ENCODE results near the gene DOCK4. TPM values are rescaled to one million over a fixed set of nuclear protein-coding genes. Genes with fewer than 3 reads are reported as not detected.

Gene DOCK4
- total and polyA plus RNA-seq, 4 donors: 40.3 to 95.0 (median 56.4) TPM

DNA sequence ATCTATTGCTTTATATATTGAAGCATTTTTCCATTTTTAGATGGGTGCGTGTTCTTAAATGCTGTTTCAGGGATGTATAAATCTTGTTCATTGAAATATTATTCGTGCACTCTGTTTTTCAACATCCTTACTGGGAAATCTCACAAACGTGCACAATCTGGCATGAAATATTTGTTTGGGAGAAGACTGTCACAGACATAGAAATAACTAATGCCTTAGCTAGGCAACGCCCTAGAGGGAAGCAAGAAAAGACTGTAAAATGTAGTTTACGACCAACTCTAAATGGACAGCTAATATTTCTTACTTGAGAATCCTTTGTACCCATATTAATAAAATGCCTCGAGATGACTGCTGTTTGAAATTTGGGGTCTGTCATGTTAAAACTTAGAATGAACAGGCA is 8.9 kb downstream of the DOCK4 start:
- no peaks in the 10 kb centered on the region for H3K27me3 ChIP-seq (ENCODE audit: control insufficient read depth, insufficient read depth, low read length)
- H3K27ac ChIP-seq (ENCODE audit: low read depth, low read length): no peak overlapping the region
- H3K36me3 ChIP-seq (ENCODE audit: control insufficient read depth, insufficient read depth, low read length): no peaks in the 10 kb centered on the region
- no peak for DNase-seq (ENCODE audit: low read depth in 4 of 6, low spot score in 6 of 6)
- WGBS (ENCODE audit: insufficient coverage): no CpG with 5 or more reads among the region's 6 CpGs
- no peaks in the 10 kb centered on the region for H3K4me1 ChIP-seq (ENCODE audit: control insufficient read depth, insufficient read depth, low read length)
- H3K9me3 ChIP-seq (ENCODE audit: control insufficient read depth, insufficient read depth, low read length): no peaks in the 10 kb centered on the region
- no peak overlapping the region for H3K4me3 ChIP-seq (ENCODE audit: low read depth, low read length)

DNA sequence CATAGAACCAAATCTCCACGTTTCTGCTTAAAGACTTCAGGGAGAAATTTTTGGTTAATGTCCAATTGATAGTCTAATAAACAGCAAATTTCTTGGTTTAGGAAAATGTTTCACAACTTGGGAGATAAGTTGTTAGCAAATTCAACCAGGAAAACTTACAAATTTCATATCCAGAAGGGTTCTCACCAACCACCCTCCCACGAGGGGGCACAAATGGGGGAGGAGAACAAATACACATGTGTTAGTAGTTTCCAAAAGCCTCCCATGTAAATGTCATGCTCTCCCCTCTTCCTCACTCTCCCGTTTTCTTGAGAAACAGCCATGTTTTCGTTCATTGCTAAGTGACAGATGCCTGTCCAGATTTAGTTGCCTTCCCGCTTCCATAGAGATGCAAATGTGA is 10.5 kb downstream of the DOCK4 start:
- H3K4me3 ChIP-seq (ENCODE audit: low read depth, low read length): no peak overlapping the region
- H3K27me3 ChIP-seq (ENCODE audit: control insufficient read depth, insufficient read depth, low read length): no peaks in the 10 kb centered on the region
- 77% methylated on average over 3 of the region's 5 CpGs for WGBS (ENCODE audit: insufficient coverage)
- H3K9me3 ChIP-seq (ENCODE audit: control insufficient read depth, insufficient read depth, low read length): no peaks in the 10 kb centered on the region
- no peaks in the 10 kb centered on the region for H3K4me1 ChIP-seq (ENCODE audit: control insufficient read depth, insufficient read depth, low read length)
- no peak overlapping the region for H3K27ac ChIP-seq (ENCODE audit: low read depth, low read length)
- DNase-seq (ENCODE audit: low read depth in 4 of 6, low spot score in 6 of 6): no peak
- no peaks in the 10 kb centered on the region for H3K36me3 ChIP-seq (ENCODE audit: control insufficient read depth, insufficient read depth, low read length)

DNA sequence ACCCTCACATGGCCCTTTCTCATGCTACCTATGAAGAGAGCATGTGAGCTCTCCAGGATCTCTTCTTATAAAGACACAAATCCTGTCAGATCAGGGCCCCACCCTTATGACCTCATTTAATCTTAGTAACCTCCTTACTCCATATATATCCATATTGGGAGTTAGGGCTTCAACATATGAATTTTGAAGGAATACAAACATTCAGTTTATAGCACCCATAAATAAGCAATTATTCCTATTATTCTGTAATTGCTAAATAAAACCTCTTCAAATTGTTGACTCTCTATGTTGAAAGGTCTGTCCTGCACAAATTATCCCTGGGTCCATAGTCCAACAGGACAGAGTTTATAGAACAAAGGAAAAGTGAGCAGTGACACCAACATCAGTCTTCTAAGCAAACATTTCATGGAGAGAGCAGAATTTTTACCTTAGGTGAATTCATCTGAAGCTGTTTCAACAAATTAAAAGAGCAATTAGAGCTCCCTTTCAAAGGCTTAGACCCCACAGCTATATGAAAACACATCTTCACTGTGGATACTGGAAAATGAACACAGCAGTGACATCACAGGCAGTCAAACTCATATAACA is 12.2 kb downstream of the DOCK4 start:
- Histone ChIP-seq H3K27me3 (ENCODE audit: control insufficient read depth, insufficient read depth, low read length) (no peaks in the 10 kb centered on the region), H3K36me3 (ENCODE audit: control insufficient read depth, insufficient read depth, low read length) (no peaks in the 10 kb centered on the region), H3K4me1 (ENCODE audit: control insufficient read depth, insufficient read depth, low read length) (no peaks in the 10 kb centered on the region), H3K27ac (ENCODE audit: low read depth, low read length) (no peak overlapping the region), H3K4me3 (ENCODE audit: low read depth, low read length) (no peak overlapping the region), H3K9me3 (ENCODE audit: control insufficient read depth, insufficient read depth, low read length) (no peaks in the 10 kb centered on the region)
- DNase-seq (ENCODE audit: low read depth in 4 of 6, low spot score in 6 of 6): no peak

DNA sequence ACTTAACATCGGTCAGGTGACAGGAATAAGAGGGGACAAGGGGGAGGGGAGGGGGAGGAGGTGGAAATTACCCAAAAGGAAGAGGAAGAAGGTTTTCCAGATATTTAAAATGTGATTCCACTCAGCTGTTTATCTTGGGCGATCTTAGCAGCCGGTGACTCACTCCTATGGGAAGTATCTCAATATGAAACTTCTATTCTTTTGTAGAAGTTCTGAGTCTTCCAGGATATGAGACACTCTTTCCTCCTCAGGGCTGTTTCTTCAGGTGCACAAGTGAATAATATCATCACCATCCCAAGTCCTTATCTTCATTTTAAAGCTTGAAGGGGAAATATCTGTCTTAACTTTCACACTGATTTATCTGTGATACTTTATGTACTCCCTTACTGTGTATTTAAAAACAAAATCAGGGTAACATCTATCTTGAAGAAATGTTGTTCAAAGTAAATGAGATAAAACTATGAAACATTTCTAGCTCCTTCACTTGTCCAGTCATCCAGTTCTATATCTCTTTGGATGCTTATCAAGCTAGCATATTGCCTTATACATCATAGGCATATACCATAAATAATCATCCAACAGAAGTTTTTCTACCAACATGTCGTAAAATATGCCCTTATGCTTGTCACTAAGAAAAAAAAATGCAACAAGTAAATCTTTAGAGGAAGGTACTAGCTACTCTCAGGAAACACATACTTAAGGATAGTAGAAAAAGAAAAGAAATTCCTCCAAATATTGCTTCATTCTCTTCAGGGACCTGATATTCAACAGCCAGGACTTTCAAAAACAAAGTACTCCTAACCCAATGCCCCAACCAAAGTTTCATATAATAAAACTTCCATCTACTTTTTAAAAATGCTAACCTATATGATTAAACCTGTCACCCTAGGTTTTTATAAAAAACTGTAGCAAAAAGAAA is 13.7 kb downstream of the DOCK4 start:
- Histone ChIP-seq H3K4me3 (ENCODE audit: low read depth, low read length) (no peak overlapping the region), H3K27me3 (ENCODE audit: control insufficient read depth, insufficient read depth, low read length) (no peaks in the 10 kb centered on the region), H3K9me3 (ENCODE audit: control insufficient read depth, insufficient read depth, low read length) (no peaks in the 10 kb centered on the region), H3K36me3 (ENCODE audit: control insufficient read depth, insufficient read depth, low read length) (no peaks in the 10 kb centered on the region), H3K27ac (ENCODE audit: low read depth, low read length) (no peak overlapping the region), H3K4me1 (ENCODE audit: control insufficient read depth, insufficient read depth, low read length) (no peaks in the 10 kb centered on the region)
- 100% methylated on average over 1 of the region's 4 CpGs for WGBS (ENCODE audit: insufficient coverage)
- no peak for DNase-seq (ENCODE audit: low read depth in 4 of 6, low spot score in 6 of 6)

DNA sequence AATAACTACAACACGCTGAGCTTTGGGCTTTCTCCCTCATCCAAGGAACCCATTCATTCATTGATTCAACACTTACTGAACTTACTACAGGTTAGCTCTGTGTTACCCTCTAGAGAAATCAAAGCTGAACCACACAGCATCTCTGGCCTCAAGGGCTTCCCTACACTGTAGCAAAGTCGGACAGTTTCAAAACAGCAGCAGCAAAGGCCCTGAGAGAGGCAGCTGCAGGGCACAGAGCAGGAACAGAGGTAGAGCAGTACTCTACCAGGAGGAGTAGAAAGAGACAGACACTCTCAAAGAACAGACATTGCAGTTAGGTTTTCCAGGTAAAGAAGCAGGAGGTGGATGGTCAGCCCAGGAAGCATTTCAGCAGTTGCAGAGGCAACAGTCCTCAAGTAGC is 16.1 kb downstream of the DOCK4 start:
- Histone ChIP-seq H3K27me3 (ENCODE audit: control insufficient read depth, insufficient read depth, low read length) (no peaks in the 10 kb centered on the region), H3K36me3 (ENCODE audit: control insufficient read depth, insufficient read depth, low read length) (no peaks in the 10 kb centered on the region), H3K27ac (ENCODE audit: low read depth, low read length) (no peak overlapping the region), H3K4me1 (ENCODE audit: control insufficient read depth, insufficient read depth, low read length) (peaks cover 5% of the 10 kb centered on the region), H3K4me3 (ENCODE audit: low read depth, low read length) (no peak overlapping the region), H3K9me3 (ENCODE audit: control insufficient read depth, insufficient read depth, low read length) (no peaks in the 10 kb centered on the region)
- no peak for DNase-seq (ENCODE audit: low read depth in 4 of 6, low spot score in 6 of 6)
- 83% methylated on average over 1 of the region's 2 CpGs for WGBS (ENCODE audit: insufficient coverage)

DNA sequence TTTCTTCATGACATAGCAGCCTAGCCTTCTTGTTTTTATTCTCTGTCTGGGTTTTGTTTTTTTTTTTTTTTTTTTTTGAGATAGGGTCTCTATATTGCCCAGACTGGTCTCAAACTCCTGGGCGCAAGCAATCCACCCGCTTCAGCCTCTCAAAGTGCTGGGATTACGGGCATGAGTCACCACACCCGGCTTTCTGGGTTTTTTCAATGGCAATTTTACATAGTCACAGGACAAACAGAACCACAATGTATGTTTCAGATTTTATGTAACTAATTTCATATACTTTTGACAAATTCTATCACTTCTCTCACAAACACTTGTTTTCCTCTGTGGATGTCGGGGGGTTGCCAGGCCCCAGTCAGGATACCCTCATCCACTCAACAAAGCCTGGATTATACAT is 16.5 kb downstream of the DOCK4 start:
- WGBS (ENCODE audit: insufficient coverage): no CpG with 5 or more reads among the region's 5 CpGs

DNA sequence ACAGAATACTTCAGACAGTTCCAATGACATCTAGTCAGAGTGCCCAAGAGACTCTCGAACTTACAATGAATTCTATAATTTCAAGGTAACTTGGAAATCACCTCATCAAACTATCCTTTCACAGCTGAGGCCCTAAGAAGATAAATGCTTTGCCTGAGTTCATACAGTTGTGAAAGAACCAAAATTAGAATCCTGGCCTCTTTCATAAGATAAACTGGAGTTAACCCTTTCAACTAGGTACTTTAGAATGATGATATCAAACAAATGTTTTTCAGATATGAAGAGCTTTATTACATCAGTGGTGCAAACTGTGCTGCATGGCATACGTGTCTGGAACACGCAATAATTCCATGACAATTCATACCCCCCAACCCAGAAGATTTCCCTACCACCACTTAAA is 17.9 kb downstream of the DOCK4 start:
- H3K4me1 ChIP-seq (ENCODE audit: control insufficient read depth, insufficient read depth, low read length): peaks cover 9% of the 10 kb centered on the region
- no peak for DNase-seq (ENCODE audit: low read depth in 4 of 6, low spot score in 6 of 6)
- H3K4me3 ChIP-seq (ENCODE audit: low read depth, low read length): no peak overlapping the region
- H3K36me3 ChIP-seq (ENCODE audit: control insufficient read depth, insufficient read depth, low read length): no peaks in the 10 kb centered on the region
- no peaks in the 10 kb centered on the region for H3K27me3 ChIP-seq (ENCODE audit: control insufficient read depth, insufficient read depth, low read length)
- no peak overlapping the region for H3K27ac ChIP-seq (ENCODE audit: low read depth, low read length)
- no CpG with 5 or more reads among the region's 3 CpGs for WGBS (ENCODE audit: insufficient coverage)
- H3K9me3 ChIP-seq (ENCODE audit: control insufficient read depth, insufficient read depth, low read length): no peaks in the 10 kb centered on the region

More for the DNA sequence above, 16.5 kb downstream of the DOCK4 start:
- no peak for DNase-seq (ENCODE audit: low read depth in 4 of 6, low spot score in 6 of 6)
- H3K9me3 ChIP-seq (ENCODE audit: control insufficient read depth, insufficient read depth, low read length): no peaks in the 10 kb centered on the region
- peaks cover 9% of the 10 kb centered on the region for H3K4me1 ChIP-seq (ENCODE audit: control insufficient read depth, insufficient read depth, low read length)
- no peaks in the 10 kb centered on the region for H3K36me3 ChIP-seq (ENCODE audit: control insufficient read depth, insufficient read depth, low read length)
- no peaks in the 10 kb centered on the region for H3K27me3 ChIP-seq (ENCODE audit: control insufficient read depth, insufficient read depth, low read length)
- no peak overlapping the region for H3K27ac ChIP-seq (ENCODE audit: low read depth, low read length)
- no peak overlapping the region for H3K4me3 ChIP-seq (ENCODE audit: low read depth, low read length)

DNA sequence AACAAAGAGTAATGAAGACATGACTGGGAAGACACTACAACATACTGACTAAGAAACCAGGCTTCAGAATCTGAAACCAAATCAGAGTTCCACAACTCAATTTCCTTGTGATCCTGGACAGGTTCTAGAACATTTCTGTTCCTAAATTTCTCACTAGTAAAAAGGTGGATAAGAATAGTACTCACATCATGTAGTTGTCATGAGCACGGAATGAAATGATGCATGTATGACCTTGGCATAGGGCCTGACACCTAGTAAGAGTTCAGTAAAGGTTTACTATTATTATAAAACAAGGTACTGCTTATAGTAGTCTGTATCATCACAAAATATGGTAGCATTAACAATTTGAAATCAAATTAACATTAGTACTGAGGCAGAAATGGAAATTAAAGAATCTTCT is 19.9 kb downstream of the DOCK4 start:
- no peak overlapping the region for H3K27ac ChIP-seq (ENCODE audit: low read depth, low read length)
- no peaks in the 10 kb centered on the region for H3K27me3 ChIP-seq (ENCODE audit: control insufficient read depth, insufficient read depth, low read length)
- no peaks in the 10 kb centered on the region for H3K9me3 ChIP-seq (ENCODE audit: control insufficient read depth, insufficient read depth, low read length)
- H3K4me1 ChIP-seq (ENCODE audit: control insufficient read depth, insufficient read depth, low read length): peaks cover 14% of the 10 kb centered on the region
- H3K4me3 ChIP-seq (ENCODE audit: low read depth, low read length): no peak overlapping the region
- no CpG with 5 or more reads among the region's 1 CpG for WGBS (ENCODE audit: insufficient coverage)
- no peaks in the 10 kb centered on the region for H3K36me3 ChIP-seq (ENCODE audit: control insufficient read depth, insufficient read depth, low read length)
- no peak for DNase-seq (ENCODE audit: low read depth in 4 of 6, low spot score in 6 of 6)

DNA sequence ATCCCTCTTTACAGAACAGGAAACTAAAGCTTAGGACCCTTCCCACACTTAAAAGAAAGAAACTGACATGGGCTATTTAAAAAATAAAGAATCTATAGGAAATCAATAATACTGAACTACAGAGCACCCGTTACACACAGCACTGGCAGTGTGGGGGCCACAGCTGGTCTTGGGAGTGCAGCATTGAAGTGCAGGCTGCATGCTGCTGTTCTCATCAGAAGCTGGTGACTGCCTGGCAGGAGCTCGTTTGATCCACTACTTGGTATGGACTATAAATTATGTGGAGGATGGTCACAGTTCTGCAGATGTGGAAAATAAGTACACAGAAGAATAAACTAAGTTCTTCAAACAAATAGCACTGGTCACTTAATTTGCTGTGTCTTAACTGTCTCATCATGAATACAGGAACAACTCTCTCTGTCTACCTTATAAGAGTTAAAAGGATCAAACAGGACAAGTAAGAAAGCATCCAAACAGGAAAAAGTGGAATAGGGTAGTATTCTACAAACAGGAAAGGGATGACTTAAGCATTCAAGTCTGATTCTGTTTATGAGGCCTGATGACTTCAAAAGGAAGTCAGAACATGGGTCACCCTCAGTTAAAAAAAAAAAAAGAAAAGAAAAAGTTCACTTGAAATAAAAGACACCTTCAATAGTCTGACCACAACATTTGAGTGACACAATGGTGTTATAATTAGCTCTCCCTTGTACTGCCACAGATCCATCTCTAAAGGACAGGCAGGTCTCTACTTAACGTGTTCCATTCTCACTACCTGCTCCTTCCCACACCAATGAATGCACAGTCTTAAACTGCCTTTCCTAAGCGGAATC is 21.0 kb downstream of the DOCK4 start:
- Histone ChIP-seq H3K27me3 (ENCODE audit: control insufficient read depth, insufficient read depth, low read length) (no peaks in the 10 kb centered on the region), H3K9me3 (ENCODE audit: control insufficient read depth, insufficient read depth, low read length) (no peaks in the 10 kb centered on the region), H3K4me1 (ENCODE audit: control insufficient read depth, insufficient read depth, low read length) (peaks cover 18% of the 10 kb centered on the region), H3K27ac (ENCODE audit: low read depth, low read length) (no peak overlapping the region), H3K36me3 (ENCODE audit: control insufficient read depth, insufficient read depth, low read length) (no peaks in the 10 kb centered on the region), H3K4me3 (ENCODE audit: low read depth, low read length) (no peak overlapping the region)
- WGBS (ENCODE audit: insufficient coverage): 56% methylated on average over 2 of the region's 4 CpGs
- no peak for DNase-seq (ENCODE audit: low read depth in 4 of 6, low spot score in 6 of 6)
